ENCODE measurements around the gene CYP1B1.
"Not testable (repeated sequence)": the region's sequence is repeated elsewhere in the genome, so short reads cannot be mapped to it uniquely, and the experiment has no call there.

CYP1B1 gene

GRCh38 chr2:38092196-38092902, 16.4 kb upstream of the CYP1B1 start:
- TF ChIP-seq CTCF (IDR thresholded peaks at IDR 0.05; ENCODE audit: insufficient read depth, low read length, missing control alignments): no peak
- POLR2A ChIA-PET: no interaction called here
- CTCF ChIA-PET: interaction anchor here (1.6 to 2.6 kb wide), 2 partner anchors 16 to 23 kb away, joined by 7 to 8 read pairs; partner anchors contain the start of gene CYP1B1

GRCh38 chr2:38091760-38092159, 15.8 kb upstream of the CYP1B1 start:
- TF ChIP-seq CTCF (IDR thresholded peaks at IDR 0.05; ENCODE audit: insufficient read depth, low read length, missing control alignments): no peak
- DNase-seq (ENCODE audit: low read depth, low spot score): no peak
- no peak overlapping the region for H3K4me3 ChIP-seq (ENCODE audit: low read depth, low read length)
- ChIA-PET POLR2A (no interaction called here), CTCF (interaction anchor here (1.6 to 2.6 kb wide), 2 partner anchors 15 to 24 kb away, joined by 7 to 8 read pairs; partner anchors contain the start of gene CYP1B1)

More at GRCh38 chr2:38092196-38092902, 16.4 kb upstream of the CYP1B1 start:
- no peak overlapping the region for H3K4me3 ChIP-seq (ENCODE audit: low read depth, low read length)
- DNase-seq (ENCODE audit: low read depth, low spot score): no peak

GRCh38 chr2:38090928-38091327, 15.0 kb upstream of the CYP1B1 start:
- ChIA-PET POLR2A (no interaction called here), CTCF (interaction anchor here (2.6 kb wide), 1 partner anchor 14 kb away, joined by 8 read pairs; the partner anchor contains the start of gene CYP1B1)
- TF ChIP-seq CTCF (IDR thresholded peaks at IDR 0.05; ENCODE audit: insufficient read depth, low read length, missing control alignments): no peak

GRCh38 chr2:38090212-38090611, 14.3 kb upstream of the CYP1B1 start:
- POLR2A ChIA-PET; DNase-seq (ENCODE audit: low read depth, low spot score); H3K4me3 ChIP-seq (ENCODE audit: low read depth, low read length): not testable (repeated sequence)
- CTCF ChIA-PET: interaction anchor here (2.6 kb wide), 1 partner anchor 13 kb away, joined by 8 read pairs; the partner anchor contains the start of gene CYP1B1

More at GRCh38 chr2:38090928-38091327, 15.0 kb upstream of the CYP1B1 start:
- no peak for DNase-seq (ENCODE audit: low read depth, low spot score)
- no peak overlapping the region for H3K4me3 ChIP-seq (ENCODE audit: low read depth, low read length)

- POLR2A ChIA-PET; H3K4me3 ChIP-seq (ENCODE audit: low read depth, low read length); DNase-seq (ENCODE audit: low read depth, low spot score): not testable (repeated sequence)
- CTCF ChIA-PET: interaction anchor here (1.0 to 1.2 kb wide), 2 partner anchors 17 to 104 kb away, joined by 3 read pairs; no protein-coding TSS in a partner anchor
Measured at GRCh38 chr2:38085998-38086698, 10.2 kb upstream of the CYP1B1 start.

- H3K4me3 ChIP-seq (ENCODE audit: low read depth, low read length); DNase-seq (ENCODE audit: low read depth, low spot score); POLR2A ChIA-PET; CTCF ChIA-PET: not testable (repeated sequence)
Measured at GRCh38 chr2:38084556-38084955, 8.6 kb upstream of the CYP1B1 start.

- CTCF ChIA-PET; H3K4me3 ChIP-seq (ENCODE audit: low read depth, low read length); POLR2A ChIA-PET; DNase-seq (ENCODE audit: low read depth, low spot score): not testable (repeated sequence)
Measured at GRCh38 chr2:38082727-38083126, 6.8 kb upstream of the CYP1B1 start.

GRCh38 chr2:38080346-38080745, 4.4 kb upstream of the CYP1B1 start:
- TF ChIP-seq CTCF (IDR thresholded peaks at IDR 0.05; ENCODE audit: insufficient read depth, low read length, missing control alignments): no peak
- CTCF ChIA-PET: interaction anchor here (1.5 to 3.8 kb wide), 2 partner anchors 36 to 194 kb away, joined by 4 to 13 read pairs; no protein-coding TSS in a partner anchor

More at GRCh38 chr2:38080346-38080745, 4.4 kb upstream of the CYP1B1 start:
- no peak overlapping the region for H3K4me3 ChIP-seq (ENCODE audit: low read depth, low read length)
- DNase-seq (ENCODE audit: low read depth, low spot score): no peak
- POLR2A ChIA-PET: no interaction called here
